HG02763 (cell line): Measurements from ENCODE around the gene PDE5A.
"Not testable (repeated sequence)": the region's sequence is repeated elsewhere in the genome, so short reads cannot be mapped to it uniquely, and the experiment has no call there.

Source experiments
- ATAC-seq: cut with Tn5 transposase; IDR thresholded peaks from one replicate; pipeline ENCODE4 v1.9.1; 2021; ENCODE audit warnings: mild to moderate bottlenecking, moderate library complexity; ENCODE audit not compliant: unreplicated experiment

Gene PDE5A

GRCh38 chr4:119628281-119629141 is at the start of gene PDE5A:
TSS of gene PDE5A (minus strand) at chr4:119628804. CDS start at chr4:119628671, 133 bp downstream.
- peak; percentile 92 for ATAC-seq

GRCh38 chr4:119676101-119676500 is 47.5 kb upstream of the PDE5A start:
- ATAC-seq = no peak

- no peak for ATAC-seq
These were observed 46.8 kb upstream of the PDE5A start for GRCh38 chr4:119675391-119675790.

GRCh38 chr4:119672938-119673337 is 44.3 kb upstream of the PDE5A start:
- no peak for ATAC-seq

GRCh38 chr4:119672086-119672485 is 43.5 kb upstream of the PDE5A start:
- ATAC-seq = no peak

GRCh38 chr4:119671205-119671604 is 42.6 kb upstream of the PDE5A start:
- ATAC-seq = no peak

GRCh38 chr4:119667802-119668201 is 39.2 kb upstream of the PDE5A start:
- ATAC-seq = no peak

- ATAC-seq = no peak
These were observed 38.1 kb upstream of the PDE5A start for GRCh38 chr4:119666653-119667091.

- no peak for ATAC-seq
These were observed 37.1 kb upstream of the PDE5A start for GRCh38 chr4:119665752-119666151.

- ATAC-seq = no peak
These were observed 35.7 kb upstream of the PDE5A start for GRCh38 chr4:119664168-119664907.

GRCh38 chr4:119663160-119663788 is 34.7 kb upstream of the PDE5A start:
- ATAC-seq = no peak

GRCh38 chr4:119662612-119663011 is 34.0 kb upstream of the PDE5A start:
- ATAC-seq = not testable (repeated sequence)

- no peak for ATAC-seq
These were observed 32.6 kb upstream of the PDE5A start for GRCh38 chr4:119661231-119661630.

- ATAC-seq = no peak
These were observed 31.0 kb upstream of the PDE5A start for GRCh38 chr4:119659576-119659975.

GRCh38 chr4:119657111-119657611 is 28.6 kb upstream of the PDE5A start:
- no peak for ATAC-seq

GRCh38 chr4:119656342-119656741 is 27.7 kb upstream of the PDE5A start:
- no peak for ATAC-seq

GRCh38 chr4:119655111-119655837 is 26.7 kb upstream of the PDE5A start:
- ATAC-seq = no peak

GRCh38 chr4:119653990-119654389 is 25.4 kb upstream of the PDE5A start:
- no peak for ATAC-seq

- ATAC-seq = no peak
These were observed 24.4 kb upstream of the PDE5A start for GRCh38 chr4:119652998-119653397.

GRCh38 chr4:119648398-119648797 is 19.8 kb upstream of the PDE5A start:
- ATAC-seq = no peak

- no peak for ATAC-seq
These were observed 19.0 kb upstream of the PDE5A start for GRCh38 chr4:119647558-119647957.
